SJCRH30 (cell line): Measurements from ENCODE around the gene ADGRF1. TPM values are rescaled to one million over a fixed set of nuclear protein-coding genes. Genes with fewer than 3 reads are reported as not detected.

Experiments
- DNase-seq, 2 experiments: peaks; one replicate each; pipeline ENCODE4 v3.0.0-alpha.2; 2015 to 2020
- H3K27ac ChIP-seq: fragments of 250-450 bp; sonication (Bioruptor Pico); 2 replicates; pipeline ENCODE4 v1.5.1; 2020; ENCODE audit warnings: mild to moderate bottlenecking, moderate library complexity
- H3K27me3 ChIP-seq: fragments of 250-450 bp; sonication (Bioruptor Pico); 2 replicates; pipeline ENCODE4 v1.5.1; 2020; ENCODE audit warnings: mild to moderate bottlenecking, moderate library complexity
- H3K36me3 ChIP-seq: fragments of 250-450 bp; sonication (Bioruptor Pico); 2 replicates; pipeline ENCODE4 v1.5.1; 2020; ENCODE audit warnings: mild to moderate bottlenecking, moderate library complexity
- H3K4me1 ChIP-seq: fragments of 250-450 bp; sonication (Bioruptor Pico); 2 replicates; pipeline ENCODE4 v1.5.1; 2020; ENCODE audit warnings: mild to moderate bottlenecking, moderate library complexity
- H3K4me3 ChIP-seq: fragments of 250-450 bp; sonication (Bioruptor Pico); 2 replicates; pipeline ENCODE4 v1.5.1; 2020; ENCODE audit warnings: mild to moderate bottlenecking, moderate library complexity
- H3K9me3 ChIP-seq: fragments of 250-450 bp; sonication (Bioruptor Pico); replicated peaks from 2 replicates; pipeline ENCODE4 v1.5.1; 2020; ENCODE audit warnings: mild to moderate bottlenecking, moderate library complexity
- total RNA-seq: library from RNA; depleted of rRNA; stranded (reverse); fragments of >200 nt; shearing (Covaris generic); gene quantifications from 2 replicates; pipeline ENCODE4 v1.2.3, GENCODE V29; 2014; rRNA removed

ADGRF1 gene
- total RNA-seq, 1 experiment from 2014 or later, result not detected

DNA sequence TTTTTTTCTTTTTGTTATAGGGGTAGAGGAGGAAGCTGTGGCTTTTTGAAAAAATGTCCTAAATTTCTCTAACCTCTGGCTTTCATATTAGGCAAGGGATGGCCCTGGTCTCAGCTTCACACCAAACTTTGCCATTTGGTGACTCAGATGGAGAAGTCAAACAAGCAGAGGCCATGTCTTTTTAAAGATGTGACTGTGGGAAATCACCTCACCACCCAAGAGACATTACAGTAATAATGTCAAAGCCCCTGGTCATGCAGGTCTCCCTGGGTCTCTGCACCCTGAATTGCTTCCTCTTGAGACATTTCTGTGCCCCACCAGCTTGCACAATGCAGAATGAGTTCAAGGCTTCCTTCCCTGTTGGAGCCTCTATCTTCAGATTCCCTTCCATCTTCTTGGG lies 80.9 kb downstream of the ADGRF1 start:
- Histone ChIP-seq H3K9me3 (no peaks in the 10 kb centered on the region), H3K4me3 (no peak overlapping the region), H3K4me1 (no peaks in the 10 kb centered on the region), H3K27me3 (no peaks in the 10 kb centered on the region), H3K27ac (no peak overlapping the region), H3K36me3 (no peaks in the 10 kb centered on the region)
- DNase-seq, result no peak

DNA sequence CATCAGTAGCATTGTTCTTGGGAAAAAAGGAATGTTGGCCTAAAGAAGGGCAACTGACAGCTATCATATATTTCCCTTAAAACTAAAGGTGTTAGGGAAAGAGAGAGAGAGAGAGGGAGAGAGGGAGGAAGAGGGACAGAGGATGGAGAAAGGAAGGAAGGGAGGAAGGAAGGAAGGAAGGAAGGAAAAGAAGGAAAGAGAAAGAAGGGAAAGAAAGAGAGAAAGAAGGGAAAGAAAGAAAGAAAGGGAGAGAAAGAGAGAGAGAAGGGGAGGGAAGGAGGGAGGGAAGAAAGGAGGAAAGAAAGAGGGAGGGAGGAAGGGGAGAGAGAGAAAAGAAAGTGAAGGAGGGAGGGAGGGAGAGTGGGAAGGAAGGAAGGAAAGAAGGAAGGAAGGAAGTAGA lies 82.7 kb downstream of the ADGRF1 start:
- no peaks in the 10 kb centered on the region for H3K9me3 ChIP-seq
- H3K27me3 ChIP-seq, result no peaks in the 10 kb centered on the region
- no peak for DNase-seq
- no peak overlapping the region for H3K4me3 ChIP-seq
- H3K27ac ChIP-seq, result no peak overlapping the region
- H3K36me3 ChIP-seq, result no peaks in the 10 kb centered on the region
- H3K4me1 ChIP-seq, result peaks cover 14% of the 10 kb centered on the region

DNA sequence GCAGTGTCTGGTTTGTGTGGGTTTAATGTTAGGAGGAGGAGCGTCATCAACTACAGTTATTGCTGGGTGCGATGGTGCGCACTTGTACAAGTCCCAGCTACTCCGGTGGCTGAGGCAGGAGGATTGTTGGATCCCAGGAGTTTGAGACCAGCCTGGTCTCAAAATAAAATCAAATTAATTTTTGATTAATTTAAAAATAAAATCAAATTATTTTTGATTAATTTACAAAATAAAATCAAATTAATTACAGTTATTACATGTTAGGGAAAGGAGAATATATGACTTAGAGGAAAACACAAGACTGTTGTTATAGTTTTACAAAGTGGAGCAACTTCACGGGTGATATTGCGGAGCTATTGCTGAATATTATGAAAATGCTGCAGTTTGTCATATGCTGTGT lies 85.7 kb downstream of the ADGRF1 start:
- DNase-seq, result no peak
- no peaks in the 10 kb centered on the region for H3K27me3 ChIP-seq
- peaks cover 20% of the 10 kb centered on the region for H3K4me1 ChIP-seq
- H3K4me3 ChIP-seq, result no peak overlapping the region
- no peak overlapping the region for H3K27ac ChIP-seq
- H3K36me3 ChIP-seq, result no peaks in the 10 kb centered on the region
- no peaks in the 10 kb centered on the region for H3K9me3 ChIP-seq

DNA sequence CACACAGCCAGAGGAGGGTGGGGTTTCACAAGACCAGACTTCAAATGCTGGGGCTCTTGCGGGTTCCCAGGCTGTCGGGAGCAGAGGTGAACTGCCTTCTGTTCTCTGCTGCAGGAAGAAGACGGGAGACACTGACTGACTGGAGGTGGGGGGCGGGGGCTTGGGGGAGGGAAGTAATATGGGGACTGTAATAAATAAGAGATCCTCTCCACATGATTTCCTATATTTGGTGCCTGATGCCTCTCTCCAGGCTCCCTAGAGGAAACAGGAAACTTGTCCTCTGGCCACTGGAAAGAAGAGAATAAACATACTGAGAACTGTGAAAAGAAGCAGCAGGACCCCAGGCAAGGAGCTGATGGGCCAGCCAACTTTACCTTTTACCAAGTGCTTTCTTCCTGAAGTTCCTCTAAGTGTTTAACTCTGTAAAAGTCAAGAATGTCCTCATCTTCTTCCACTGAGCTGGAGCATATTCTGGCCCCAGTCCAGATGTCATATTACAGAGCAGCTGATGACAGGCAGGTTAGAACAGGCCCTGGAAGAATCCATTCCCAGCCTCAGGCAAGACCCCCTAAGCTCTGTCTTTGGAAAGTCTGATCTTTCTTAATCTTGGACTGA lies 87.2 kb downstream of the ADGRF1 start:
- no peaks in the 10 kb centered on the region for H3K27me3 ChIP-seq
- no peaks in the 10 kb centered on the region for H3K36me3 ChIP-seq
- no peak overlapping the region for H3K27ac ChIP-seq
- no peak overlapping the region for H3K4me3 ChIP-seq
- no peaks in the 10 kb centered on the region for H3K9me3 ChIP-seq
- DNase-seq, result peak; percentile 72 to 87
- H3K4me1 ChIP-seq, result peaks cover 20% of the 10 kb centered on the region

DNA sequence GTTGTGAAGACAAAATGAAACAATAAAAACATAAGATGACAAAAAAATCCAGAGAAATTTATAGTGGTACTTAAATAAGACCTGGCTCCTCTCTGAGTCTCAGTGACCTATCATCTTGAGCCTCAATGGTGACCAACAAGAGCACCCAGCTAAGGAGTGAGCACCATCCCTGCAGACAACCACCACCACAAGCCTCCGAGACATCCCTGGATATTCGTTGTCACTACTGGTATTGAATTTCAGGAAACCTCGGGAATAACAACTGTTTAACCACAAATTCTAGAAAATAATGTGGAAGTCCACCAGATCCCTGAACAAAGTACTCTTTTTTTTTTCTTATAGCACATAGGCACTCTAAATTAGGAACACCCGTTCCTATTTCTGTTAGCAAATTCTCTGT lies 88.2 kb downstream of the ADGRF1 start:
- Histone ChIP-seq H3K4me3 (no peak overlapping the region), H3K27ac (no peak overlapping the region), H3K27me3 (no peaks in the 10 kb centered on the region), H3K9me3 (no peaks in the 10 kb centered on the region), H3K4me1 (peaks cover 20% of the 10 kb centered on the region), H3K36me3 (no peaks in the 10 kb centered on the region)
- peak; percentile 9 to 41 for DNase-seq

DNA sequence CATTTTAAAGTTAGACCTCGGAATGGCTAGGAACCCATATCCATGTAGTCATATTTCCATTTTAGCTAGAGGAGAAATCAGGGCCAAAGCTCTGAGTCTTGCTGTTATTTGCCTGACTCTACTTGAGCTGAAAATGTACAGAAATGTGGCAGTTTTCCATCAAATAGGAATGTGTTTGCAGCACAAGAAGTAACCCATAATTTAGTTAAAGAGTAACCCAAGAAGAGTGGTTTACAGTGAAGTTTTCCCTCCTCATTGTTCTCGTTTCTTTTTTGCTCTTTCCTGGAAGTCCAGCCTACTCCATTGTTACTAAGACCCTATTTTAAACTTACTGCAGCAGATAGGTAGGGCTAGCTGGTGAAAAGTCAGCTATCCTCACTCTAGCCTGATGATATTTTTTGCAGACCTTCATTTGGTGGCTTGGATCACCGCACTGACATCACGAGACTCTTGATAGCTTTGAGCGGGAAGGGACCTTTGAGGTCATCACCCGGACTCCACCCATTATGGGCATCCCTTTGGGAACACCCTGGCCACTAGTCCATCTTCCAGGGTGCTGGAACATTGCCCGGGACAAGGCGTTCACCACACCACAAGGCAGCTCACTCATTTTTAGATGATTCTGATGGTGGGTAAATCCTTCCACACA lies 92.4 kb downstream of the ADGRF1 start:
- no peak overlapping the region for H3K27ac ChIP-seq
- DNase-seq, result no peak
- no peak overlapping the region for H3K4me3 ChIP-seq
- H3K4me1 ChIP-seq, result peaks cover 9% of the 10 kb centered on the region
- H3K9me3 ChIP-seq, result no peaks in the 10 kb centered on the region
- H3K27me3 ChIP-seq, result no peaks in the 10 kb centered on the region
- no peaks in the 10 kb centered on the region for H3K36me3 ChIP-seq

DNA sequence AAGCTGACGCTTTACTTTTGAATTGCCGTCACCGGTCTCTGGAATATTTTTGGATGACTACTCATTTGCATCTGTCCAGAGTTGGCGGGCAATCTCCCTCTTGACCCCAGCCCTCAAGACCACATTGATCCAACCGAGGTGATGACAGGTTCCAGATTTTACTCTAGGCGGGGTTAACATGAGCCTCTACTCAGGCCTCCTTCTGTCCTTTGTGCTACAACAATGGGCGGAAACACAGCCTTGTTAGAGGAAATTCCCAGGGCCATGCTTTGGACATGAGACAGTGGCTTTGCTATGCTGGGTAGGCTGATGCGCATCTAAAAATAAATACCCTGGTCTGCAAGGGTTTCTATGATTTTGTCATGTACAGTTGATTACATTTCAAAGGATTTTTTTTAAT lies 93.4 kb downstream of the ADGRF1 start:
- no peak overlapping the region for H3K4me3 ChIP-seq
- H3K9me3 ChIP-seq, result no peaks in the 10 kb centered on the region
- H3K27ac ChIP-seq, result no peak overlapping the region
- no peaks in the 10 kb centered on the region for H3K27me3 ChIP-seq
- no peaks in the 10 kb centered on the region; the same call in 1 of the 2 replicates for H3K4me1 ChIP-seq
- no peaks in the 10 kb centered on the region for H3K36me3 ChIP-seq
- DNase-seq, result peak; percentile 10 to 11

Other genes with a start within 250 kb of the ADGRF1 start
- not detected in 2 replicates for gene MEP1A, start 248.9 kb downstream of the ADGRF1 start, total RNA-seq
- 0.30 and 0.35 TPM in 2 replicates for gene ADGRF5, start 120.4 kb downstream of the ADGRF1 start, total RNA-seq